ENCODE measurements around the gene PDSS1.

The PDSS1 gene

GRCh38 chr10:26715137-26715487 lies 17.6 kb downstream of the PDSS1 start:
- no peaks in the 10 kb centered on the region for H3K9me3 Mint-ChIP-seq
- H3K36me3 Mint-ChIP-seq (ENCODE audit: low read depth), result peaks cover 61% of the 10 kb centered on the region
- H3K27ac Mint-ChIP-seq, result no peak overlapping the region
- H3K4me1 Mint-ChIP-seq (ENCODE audit: low read depth), result no peaks in the 10 kb centered on the region
- no peak overlapping the region for H3K4me3 Mint-ChIP-seq
- no peaks in the 10 kb centered on the region for H3K27me3 Mint-ChIP-seq

- Mint-ChIP-seq H3K36me3 (ENCODE audit: low read depth) (peaks cover 61% of the 10 kb centered on the region), H3K4me3 (no peak overlapping the region), H3K9me3 (no peaks in the 10 kb centered on the region), H3K4me1 (ENCODE audit: low read depth) (peaks cover 6% of the 10 kb centered on the region), H3K27me3 (no peaks in the 10 kb centered on the region), H3K27ac (no peak overlapping the region)
These were observed 20.0 kb downstream of the PDSS1 start for GRCh38 chr10:26717476-26717875.

- no peak overlapping the region for H3K4me3 Mint-ChIP-seq
- peak overlapping the region; percentile 55 for H3K27ac Mint-ChIP-seq
- peaks cover 66% of the 10 kb centered on the region for H3K36me3 Mint-ChIP-seq (ENCODE audit: low read depth)
- H3K27me3 Mint-ChIP-seq, result no peaks in the 10 kb centered on the region
- H3K4me1 Mint-ChIP-seq (ENCODE audit: low read depth), result peaks cover 6% of the 10 kb centered on the region
- no peaks in the 10 kb centered on the region for H3K9me3 Mint-ChIP-seq
These were observed 24.1 kb downstream of the PDSS1 start for GRCh38 chr10:26721561-26721960.

- Mint-ChIP-seq H3K27me3 (no peaks in the 10 kb centered on the region), H3K9me3 (no peaks in the 10 kb centered on the region), H3K4me1 (ENCODE audit: low read depth) (peaks cover 6% of the 10 kb centered on the region), H3K4me3 (no peak overlapping the region), H3K36me3 (ENCODE audit: low read depth) (peaks cover 76% of the 10 kb centered on the region), H3K27ac (no peak overlapping the region)
These were observed 25.5 kb downstream of the PDSS1 start for GRCh38 chr10:26723016-26723415.

- no peaks in the 10 kb centered on the region for H3K27me3 Mint-ChIP-seq
- no peak overlapping the region for H3K4me3 Mint-ChIP-seq
- H3K36me3 Mint-ChIP-seq (ENCODE audit: low read depth), result peaks cover 76% of the 10 kb centered on the region
- peaks cover 6% of the 10 kb centered on the region for H3K4me1 Mint-ChIP-seq (ENCODE audit: low read depth)
- no peak overlapping the region for H3K27ac Mint-ChIP-seq
- H3K9me3 Mint-ChIP-seq, result no peaks in the 10 kb centered on the region
These were observed 28.6 kb downstream of the PDSS1 start for GRCh38 chr10:26725837-26726727.

GRCh38 chr10:26727005-26727404 lies 29.5 kb downstream of the PDSS1 start:
- Mint-ChIP-seq H3K27ac (no peak overlapping the region), H3K27me3 (no peaks in the 10 kb centered on the region), H3K4me3 (no peak overlapping the region), H3K4me1 (ENCODE audit: low read depth) (no peaks in the 10 kb centered on the region), H3K9me3 (no peaks in the 10 kb centered on the region), H3K36me3 (ENCODE audit: low read depth) (peaks cover 76% of the 10 kb centered on the region)

- H3K27me3 Mint-ChIP-seq, result no peaks in the 10 kb centered on the region
- H3K4me1 Mint-ChIP-seq (ENCODE audit: low read depth), result no peaks in the 10 kb centered on the region
- peaks cover 78% of the 10 kb centered on the region for H3K36me3 Mint-ChIP-seq (ENCODE audit: low read depth)
- no peaks in the 10 kb centered on the region for H3K9me3 Mint-ChIP-seq
- H3K4me3 Mint-ChIP-seq, result no peak overlapping the region
- H3K27ac Mint-ChIP-seq, result no peak overlapping the region
These were observed 31.5 kb downstream of the PDSS1 start for GRCh38 chr10:26728957-26729356.

GRCh38 chr10:26729395-26729794 lies 31.9 kb downstream of the PDSS1 start:
- H3K9me3 Mint-ChIP-seq, result no peaks in the 10 kb centered on the region
- no peaks in the 10 kb centered on the region for H3K4me1 Mint-ChIP-seq (ENCODE audit: low read depth)
- H3K4me3 Mint-ChIP-seq, result no peak overlapping the region
- peaks cover 78% of the 10 kb centered on the region for H3K36me3 Mint-ChIP-seq (ENCODE audit: low read depth)
- H3K27me3 Mint-ChIP-seq, result no peaks in the 10 kb centered on the region
- H3K27ac Mint-ChIP-seq, result no peak overlapping the region

- H3K4me1 Mint-ChIP-seq (ENCODE audit: low read depth), result no peaks in the 10 kb centered on the region
- no peak overlapping the region for H3K4me3 Mint-ChIP-seq
- no peaks in the 10 kb centered on the region for H3K9me3 Mint-ChIP-seq
- H3K27me3 Mint-ChIP-seq, result no peaks in the 10 kb centered on the region
- no peak overlapping the region for H3K27ac Mint-ChIP-seq
- H3K36me3 Mint-ChIP-seq (ENCODE audit: low read depth), result peaks cover 76% of the 10 kb centered on the region
These were observed 33.1 kb downstream of the PDSS1 start for GRCh38 chr10:26730552-26730951.

- H3K4me1 Mint-ChIP-seq (ENCODE audit: low read depth), result peaks cover 28% of the 10 kb centered on the region
- H3K27ac Mint-ChIP-seq, result no peak overlapping the region
- peaks cover 82% of the 10 kb centered on the region for H3K36me3 Mint-ChIP-seq (ENCODE audit: low read depth)
- H3K27me3 Mint-ChIP-seq, result no peaks in the 10 kb centered on the region
- H3K4me3 Mint-ChIP-seq, result no peak overlapping the region
- no peaks in the 10 kb centered on the region for H3K9me3 Mint-ChIP-seq
These were observed 36.5 kb downstream of the PDSS1 start for GRCh38 chr10:26733750-26734568.

- peak overlapping the region; percentile 66 for H3K27ac Mint-ChIP-seq
- H3K36me3 Mint-ChIP-seq (ENCODE audit: low read depth), result peaks cover 81% of the 10 kb centered on the region
- H3K27me3 Mint-ChIP-seq, result no peaks in the 10 kb centered on the region
- no peak overlapping the region for H3K4me3 Mint-ChIP-seq
- H3K9me3 Mint-ChIP-seq, result no peaks in the 10 kb centered on the region
- peaks cover 40% of the 10 kb centered on the region for H3K4me1 Mint-ChIP-seq (ENCODE audit: low read depth)
These were observed 37.9 kb downstream of the PDSS1 start for GRCh38 chr10:26735435-26735834.

- Mint-ChIP-seq H3K9me3 (no peaks in the 10 kb centered on the region), H3K4me1 (ENCODE audit: low read depth) (peaks cover 46% of the 10 kb centered on the region), H3K27me3 (no peaks in the 10 kb centered on the region), H3K4me3 (peak overlapping the region; percentile 1), H3K27ac (peak overlapping the region; percentile 65), H3K36me3 (ENCODE audit: low read depth) (peaks cover 86% of the 10 kb centered on the region)
These were observed 40.2 kb downstream of the PDSS1 start for GRCh38 chr10:26737730-26738129.

- Mint-ChIP-seq H3K27ac (peak overlapping the region; percentile 65), H3K27me3 (no peaks in the 10 kb centered on the region), H3K4me3 (peak overlapping the region; percentile 1), H3K9me3 (no peaks in the 10 kb centered on the region), H3K36me3 (ENCODE audit: low read depth) (peaks cover 88% of the 10 kb centered on the region), H3K4me1 (ENCODE audit: low read depth) (peaks cover 46% of the 10 kb centered on the region)
These were observed 40.9 kb downstream of the PDSS1 start for GRCh38 chr10:26738301-26738911.

- H3K4me3 Mint-ChIP-seq, result no peak overlapping the region
- H3K4me1 Mint-ChIP-seq (ENCODE audit: low read depth), result peaks cover 46% of the 10 kb centered on the region
- H3K9me3 Mint-ChIP-seq, result no peaks in the 10 kb centered on the region
- H3K27me3 Mint-ChIP-seq, result no peaks in the 10 kb centered on the region
- peaks cover 88% of the 10 kb centered on the region for H3K36me3 Mint-ChIP-seq (ENCODE audit: low read depth)
- H3K27ac Mint-ChIP-seq, result peak overlapping the region; percentile 65
These were observed 41.6 kb downstream of the PDSS1 start for GRCh38 chr10:26739071-26739631.

- peak overlapping the region; percentile 23 for H3K27ac Mint-ChIP-seq
- no peaks in the 10 kb centered on the region for H3K27me3 Mint-ChIP-seq
- no peak overlapping the region for H3K4me3 Mint-ChIP-seq
- H3K9me3 Mint-ChIP-seq, result no peaks in the 10 kb centered on the region
- peaks cover 42% of the 10 kb centered on the region for H3K4me1 Mint-ChIP-seq (ENCODE audit: low read depth)
- peaks cover 83% of the 10 kb centered on the region for H3K36me3 Mint-ChIP-seq (ENCODE audit: low read depth)
These were observed 43.9 kb downstream of the PDSS1 start for GRCh38 chr10:26741368-26741767.
